H9 (cell line): ENCODE measurements around the gene SLC2A8. TPM values are rescaled to one million over a fixed set of nuclear protein-coding genes. Genes with fewer than 3 reads are reported as not detected.

Source experiments
- DNase-seq: peaks from one replicate; pipeline ENCODE4 v3.0.0-alpha.2; 2017
- H2AFZ ChIP-seq: one replicate; pipeline ENCODE4 v1.6.1; 2013; ENCODE audit warnings: mild to moderate bottlenecking, low read length, control low read depth, moderate library complexity
- H2AK5ac ChIP-seq: 2 replicates; pipeline ENCODE4 v1.6.1; 2013; ENCODE audit warnings: low read length, control low read depth, mixed read lengths; ENCODE audit not compliant: insufficient read length
- H2BK120ac ChIP-seq: one replicate; pipeline ENCODE4 v1.6.1; 2013; ENCODE audit warnings: low read depth, mild to moderate bottlenecking, low read length, control low read depth, inconsistent platforms; ENCODE audit not compliant: poor library complexity, severe bottlenecking
- H2BK12ac ChIP-seq: 2 replicates; pipeline ENCODE4 v1.6.1; 2013; ENCODE audit warnings: low read length, control low read depth, mixed read lengths, low read depth; ENCODE audit not compliant: insufficient read length
- H2BK15ac ChIP-seq: 2 replicates; pipeline ENCODE4 v1.6.1; 2013; ENCODE audit warnings: low read depth, low read length, control low read depth
- H2BK20ac ChIP-seq: one replicate; pipeline ENCODE4 v1.6.1; 2013; ENCODE audit warnings: low read depth, mild to moderate bottlenecking, low read length, control low read depth, inconsistent platforms; ENCODE audit not compliant: poor library complexity, severe bottlenecking
- H2BK5ac ChIP-seq: 2 replicates; pipeline ENCODE4 v1.6.1; 2013; ENCODE audit warnings: low read length, control low read depth, mixed read lengths; ENCODE audit not compliant: insufficient read length
- H3K14ac ChIP-seq: 2 replicates; pipeline ENCODE4 v1.6.1; 2013; ENCODE audit warnings: low read length, control low read depth; ENCODE audit not compliant: insufficient read depth
- H3K18ac ChIP-seq: 2 replicates; pipeline ENCODE4 v1.6.1; 2013; ENCODE audit warnings: low read depth, mild to moderate bottlenecking, mixed read lengths, low read length, control low read depth; ENCODE audit not compliant: insufficient read length
- H3K23ac ChIP-seq: 2 replicates; pipeline ENCODE4 v1.6.1; 2013; ENCODE audit warnings: low read length, control low read depth, mixed read lengths, low read depth; ENCODE audit not compliant: insufficient read length
- H3K23me2 ChIP-seq: 2 replicates; pipeline ENCODE4 v1.6.1; 2013; ENCODE audit warnings: low read depth, mild to moderate bottlenecking, mixed read lengths, low read length, control low read depth; ENCODE audit not compliant: insufficient read length, poor library complexity, severe bottlenecking
- H3K27ac ChIP-seq: 2 replicates; pipeline ENCODE4 v1.5.1; 2013; ENCODE audit warnings: low read length, control low read depth, mixed read lengths, low read depth; ENCODE audit not compliant: insufficient read length
- H3K27me3 ChIP-seq: 2 replicates; pipeline ENCODE4 v1.6.1; 2013; ENCODE audit warnings: low read length, control low read depth, inconsistent platforms; ENCODE audit not compliant: insufficient read depth
- H3K4ac ChIP-seq: 2 replicates; pipeline ENCODE4 v1.6.1; 2013; ENCODE audit warnings: low read depth, mild to moderate bottlenecking, control low read depth, inconsistent platforms, low read length, moderate library complexity
- H3K4me1 ChIP-seq: 2 replicates; pipeline ENCODE4 v1.6.1; 2013; ENCODE audit warnings: low read length, control low read depth, inconsistent platforms; ENCODE audit not compliant: insufficient read depth
- H3K4me2 ChIP-seq: 2 replicates; pipeline ENCODE4 v1.6.1; 2013; ENCODE audit warnings: low read length, control low read depth, mixed read lengths; ENCODE audit not compliant: insufficient read length, insufficient read depth
- H3K56ac ChIP-seq: 2 replicates; pipeline ENCODE4 v1.6.1; 2013; ENCODE audit warnings: low read depth, mild to moderate bottlenecking, mixed read lengths, low read length, control low read depth; ENCODE audit not compliant: insufficient read length
- H3K79me1 ChIP-seq: 2 replicates; pipeline ENCODE4 v1.6.1; 2013; ENCODE audit warnings: low read depth, mild to moderate bottlenecking, moderate library complexity, low read length, control low read depth, inconsistent platforms; ENCODE audit not compliant: insufficient read depth, poor library complexity, severe bottlenecking
- H3K79me2 ChIP-seq: 2 replicates; pipeline ENCODE4 v1.6.1; 2013; ENCODE audit warnings: low read length, control low read depth, inconsistent platforms; ENCODE audit not compliant: insufficient read depth
- H3K9ac ChIP-seq: 2 replicates; pipeline ENCODE4 v1.6.1; 2013; ENCODE audit warnings: low read length, control low read depth, mixed read lengths; ENCODE audit not compliant: insufficient read length; ENCODE audit errors: extremely low read depth
- H3K9me3 ChIP-seq: one replicate; pipeline ENCODE4 v1.6.1; 2013; ENCODE audit warnings: low read depth, low read length, inconsistent platforms; ENCODE audit not compliant: control insufficient read depth
- H3T11ph ChIP-seq: one replicate; pipeline ENCODE4 v1.6.1; 2013; ENCODE audit warnings: mild to moderate bottlenecking, low read length, control low read depth, inconsistent platforms
- H4K20me1 ChIP-seq: one replicate; pipeline ENCODE4 v1.6.1; 2013; ENCODE audit not compliant: control insufficient read depth, insufficient read length, insufficient read depth
- H4K5ac ChIP-seq: 2 replicates; pipeline ENCODE4 v1.6.1; 2013; ENCODE audit warnings: low read depth, mild to moderate bottlenecking, mixed read lengths, low read length, control low read depth; ENCODE audit not compliant: insufficient read length
- H4K8ac ChIP-seq: replicated peaks from 2 replicates; pipeline ENCODE4 v1.6.1; 2013; ENCODE audit warnings: low read length, control low read depth, mixed read lengths, low read depth; ENCODE audit not compliant: insufficient read length
- H4K91ac ChIP-seq: 2 replicates; pipeline ENCODE4 v1.6.1; 2013; ENCODE audit warnings: low read depth, mild to moderate bottlenecking, moderate library complexity, mixed read lengths, low read length, control low read depth; ENCODE audit not compliant: insufficient read length
- H3K27ac Mint-ChIP-seq, 3 experiments: 2 replicates in 2 of 3; 3 replicates in 1 of 3; pipeline ENCODE4 v1.8.0; 2020 to 2021; ENCODE audit warnings: mixed read lengths in 3 of 3, mild to moderate bottlenecking in 1 of 3, moderate library complexity in 1 of 3
- H3K27me3 Mint-ChIP-seq: 2 replicates; pipeline ENCODE4 v1.8.0; 2021; ENCODE audit warnings: low read depth, mild to moderate bottlenecking, moderate library complexity, mixed read lengths
- H3K36me3 Mint-ChIP-seq, 3 experiments: 2 replicates in 2 of 3; 3 replicates in 1 of 3; pipeline ENCODE4 v1.8.0; 2020 to 2021; ENCODE audit warnings: low read depth in 3 of 3, mixed read lengths in 3 of 3; ENCODE audit not compliant: insufficient read depth in 1 of 3
- H3K4me1 Mint-ChIP-seq, 2 experiments: 2 replicates each; pipeline ENCODE4 v1.8.0; 2020; ENCODE audit warnings: mixed read lengths in 2 of 2
- H3K4me3 Mint-ChIP-seq, 2 experiments: 2 replicates in 1 of 2; 3 replicates in 1 of 2; pipeline ENCODE4 v1.8.0; 2020 to 2021; ENCODE audit warnings: mild to moderate bottlenecking in 2 of 2, mixed read lengths in 2 of 2, moderate library complexity in 1 of 2
- H3K9me3 Mint-ChIP-seq, 2 experiments: 2 replicates in 1 of 2; 3 replicates in 1 of 2; pipeline ENCODE4 v1.8.0; 2020; ENCODE audit warnings: mild to moderate bottlenecking in 2 of 2, mixed read lengths in 2 of 2, moderate library complexity in 1 of 2
- WGBS: extraction: QIAGEN DNeasy Blood & Tissue Kit; methylation state at CpG from one replicate; pipeline ENCODE4 v1.1.7; 2013; ENCODE audit warnings: missing lambda C conversion rate, low lambda C conversion rate, mixed read lengths; ENCODE audit not compliant: insufficient read length; ENCODE audit errors: extremely low coverage; 5-methylcytosine and 5-hydroxymethylcytosine counted together
- total RNA-seq: library from RNA; stranded (reverse); gene quantifications from 2 replicates; pipeline ENCODE4 v1.2.1, GENCODE V29; 2021
- TF ChIP-seq, protein P1 (sequence below): fragments of 200-600 bp; sonication (generic); conservative IDR thresholded peaks from 3 replicates; pipeline ENCODE4 v1.8.0; 2021; ENCODE audit warnings: antibody characterized with exemption, mild to moderate bottlenecking

The SLC2A8 gene
- total RNA-seq, 1 experiment from 2014 or later = 38.3 TPM

GRCh38 chr9:127457191-127457878 lies 60.4 kb downstream of the SLC2A8 start:
- Mint-ChIP-seq H3K27me3 (no peaks in the 10 kb centered on the region), H3K9me3 (no peaks in the 10 kb centered on the region), H3K27ac (peak overlapping the region; percentile 14 to 66 (median 16); a peak in 2 of 7 replicates), H3K4me1 (peaks cover 7% of the 10 kb centered on the region in 2 experiments), H3K4me3 (no peak overlapping the region), H3K36me3 (peaks cover 21 to 49% (median 42%) of the 10 kb centered on the region in 3 experiments; a peak in 6 of 7 replicates)
- H3K9me3 ChIP-seq = no peaks in the 10 kb centered on the region
- no peak overlapping the region for H2AK5ac ChIP-seq
- H3K27ac ChIP-seq = no peak overlapping the region
- no peak overlapping the region for H3K56ac ChIP-seq
- H3K23me2 ChIP-seq = peaks cover 2% of the 10 kb centered on the region
- no peaks in the 10 kb centered on the region for H3K27me3 ChIP-seq
- H4K91ac ChIP-seq = no peak overlapping the region
- no peak overlapping the region for H3K4me2 ChIP-seq
- no peak overlapping the region for H2BK12ac ChIP-seq
- WGBS = no CpG with 5 or more reads among the region's 17 CpGs
- no peak overlapping the region for H3K9ac ChIP-seq
- H3K79me2 ChIP-seq = no peaks in the 10 kb centered on the region
- no peak overlapping the region for H2BK20ac ChIP-seq
- no peak overlapping the region for H3K14ac ChIP-seq
- no peaks in the 10 kb centered on the region for H4K20me1 ChIP-seq
- peaks cover 3% of the 10 kb centered on the region for H3K4me1 ChIP-seq
- no peak overlapping the region for H4K8ac ChIP-seq
- no peak overlapping the region for H3K18ac ChIP-seq
- TF ChIP-seq, protein P1, sequence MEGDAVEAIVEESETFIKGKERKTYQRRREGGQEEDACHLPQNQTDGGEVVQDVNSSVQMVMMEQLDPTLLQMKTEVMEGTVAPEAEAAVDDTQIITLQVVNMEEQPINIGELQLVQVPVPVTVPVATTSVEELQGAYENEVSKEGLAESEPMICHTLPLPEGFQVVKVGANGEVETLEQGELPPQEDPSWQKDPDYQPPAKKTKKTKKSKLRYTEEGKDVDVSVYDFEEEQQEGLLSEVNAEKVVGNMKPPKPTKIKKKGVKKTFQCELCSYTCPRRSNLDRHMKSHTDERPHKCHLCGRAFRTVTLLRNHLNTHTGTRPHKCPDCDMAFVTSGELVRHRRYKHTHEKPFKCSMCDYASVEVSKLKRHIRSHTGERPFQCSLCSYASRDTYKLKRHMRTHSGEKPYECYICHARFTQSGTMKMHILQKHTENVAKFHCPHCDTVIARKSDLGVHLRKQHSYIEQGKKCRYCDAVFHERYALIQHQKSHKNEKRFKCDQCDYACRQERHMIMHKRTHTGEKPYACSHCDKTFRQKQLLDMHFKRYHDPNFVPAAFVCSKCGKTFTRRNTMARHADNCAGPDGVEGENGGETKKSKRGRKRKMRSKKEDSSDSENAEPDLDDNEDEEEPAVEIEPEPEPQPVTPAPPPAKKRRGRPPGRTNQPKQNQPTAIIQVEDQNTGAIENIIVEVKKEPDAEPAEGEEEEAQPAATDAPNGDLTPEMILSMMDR = no peak
- no peak overlapping the region for H3T11ph ChIP-seq
- DNase-seq = peak; percentile 76
- no peak overlapping the region for H4K5ac ChIP-seq
- no peak overlapping the region for H2AFZ ChIP-seq
- no peak overlapping the region for H2BK120ac ChIP-seq
- no peak overlapping the region for H2BK5ac ChIP-seq
- H3K23ac ChIP-seq = no peak overlapping the region
- H3K4ac ChIP-seq = no peak overlapping the region
- H3K79me1 ChIP-seq = peaks cover 2% of the 10 kb centered on the region
- H2BK15ac ChIP-seq = no peak overlapping the region

Other genes starting within 250 kb of the SLC2A8 start
- gene GARNL3, start 132.4 kb upstream of the SLC2A8 start, total RNA-seq = 8.7 and 8.8 TPM in 2 replicates
- 11.5 TPM in 2 replicates for gene ZNF79, start 27.2 kb downstream of the SLC2A8 start, total RNA-seq
- gene RPL12, start 54.2 kb downstream of the SLC2A8 start, total RNA-seq = 1,710 and 1,711 TPM in 2 replicates
- 15.0 and 16.2 TPM in 2 replicates for gene LRSAM1, start 54.3 kb downstream of the SLC2A8 start, total RNA-seq
- gene STXBP1, start 215.1 kb downstream of the SLC2A8 start, total RNA-seq = 22.1 and 22.3 TPM in 2 replicates